Gastroesophageal sphincter (tissue), 3 donors: ENCODE data around the gene COL19A1.

Source experiments
- POLR2A ChIP-seq, 2 donors: fragments of 450-650 bp; IDR thresholded peaks; one replicate each; pipeline ENCODE4 v1.6.1; 2017; ENCODE audit warnings: antibody characterized with exemption in 2 of 2, mild to moderate bottlenecking in 2 of 2, moderate library complexity in 1 of 2
- POLR2AphosphoS5 ChIP-seq: sonication (generic); formaldehyde crosslinking; IDR thresholded peaks from one replicate; pipeline ENCODE4 v1.6.1; 2017; ENCODE audit warnings: antibody characterized with exemption
- TF ChIP-seq, protein P1 (sequence below), 4 experiments: fragments of 200-600 bp in 2 of 4; fragments of 450-650 bp in 2 of 4; sonication (generic) in 1 of 4; IDR thresholded peaks; one replicate each; pipeline ENCODE4 v1.5.1; 2017 to 2019; ENCODE audit warnings: antibody characterized with exemption in 4 of 4, mild to moderate bottlenecking in 2 of 4, moderate library complexity in 2 of 4

DNA sequence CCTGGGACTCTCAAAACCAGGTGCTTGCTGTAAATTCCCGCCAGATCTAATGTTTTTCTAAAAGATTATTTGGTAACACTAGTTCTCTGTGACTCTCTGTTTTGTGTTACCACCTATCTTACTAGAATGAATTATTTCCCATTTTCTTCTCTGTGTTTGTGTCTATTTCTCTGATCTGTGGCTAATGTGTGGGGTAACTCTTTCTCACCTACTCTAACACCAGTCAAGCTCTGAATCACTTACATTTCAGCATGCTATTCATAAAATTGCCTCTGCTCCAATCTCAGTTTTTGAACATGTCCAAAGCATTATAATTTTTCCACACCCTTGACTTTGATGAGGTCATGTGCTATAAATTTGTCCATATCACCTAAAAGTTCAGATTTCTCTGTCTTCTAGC lies 23.2 kb upstream of the COL19A1 start:
- no peak for TF ChIP-seq POLR2A (IDR thresholded peaks at IDR 0.05)
- TF ChIP-seq, protein P1, sequence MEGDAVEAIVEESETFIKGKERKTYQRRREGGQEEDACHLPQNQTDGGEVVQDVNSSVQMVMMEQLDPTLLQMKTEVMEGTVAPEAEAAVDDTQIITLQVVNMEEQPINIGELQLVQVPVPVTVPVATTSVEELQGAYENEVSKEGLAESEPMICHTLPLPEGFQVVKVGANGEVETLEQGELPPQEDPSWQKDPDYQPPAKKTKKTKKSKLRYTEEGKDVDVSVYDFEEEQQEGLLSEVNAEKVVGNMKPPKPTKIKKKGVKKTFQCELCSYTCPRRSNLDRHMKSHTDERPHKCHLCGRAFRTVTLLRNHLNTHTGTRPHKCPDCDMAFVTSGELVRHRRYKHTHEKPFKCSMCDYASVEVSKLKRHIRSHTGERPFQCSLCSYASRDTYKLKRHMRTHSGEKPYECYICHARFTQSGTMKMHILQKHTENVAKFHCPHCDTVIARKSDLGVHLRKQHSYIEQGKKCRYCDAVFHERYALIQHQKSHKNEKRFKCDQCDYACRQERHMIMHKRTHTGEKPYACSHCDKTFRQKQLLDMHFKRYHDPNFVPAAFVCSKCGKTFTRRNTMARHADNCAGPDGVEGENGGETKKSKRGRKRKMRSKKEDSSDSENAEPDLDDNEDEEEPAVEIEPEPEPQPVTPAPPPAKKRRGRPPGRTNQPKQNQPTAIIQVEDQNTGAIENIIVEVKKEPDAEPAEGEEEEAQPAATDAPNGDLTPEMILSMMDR (IDR thresholded peaks at IDR 0.05), result no peak
- TF ChIP-seq POLR2AphosphoS5, result no peak
